Ecto neural progenitor cell (in vitro differentiated cells): Measurements from ENCODE around the gene ACSS2.

Source experiments
- DNase-seq: peaks from one replicate; pipeline ENCODE4 v3.0.0-alpha.2; 2018; ENCODE audit warnings: low spot score

The ACSS2 gene

DNA sequence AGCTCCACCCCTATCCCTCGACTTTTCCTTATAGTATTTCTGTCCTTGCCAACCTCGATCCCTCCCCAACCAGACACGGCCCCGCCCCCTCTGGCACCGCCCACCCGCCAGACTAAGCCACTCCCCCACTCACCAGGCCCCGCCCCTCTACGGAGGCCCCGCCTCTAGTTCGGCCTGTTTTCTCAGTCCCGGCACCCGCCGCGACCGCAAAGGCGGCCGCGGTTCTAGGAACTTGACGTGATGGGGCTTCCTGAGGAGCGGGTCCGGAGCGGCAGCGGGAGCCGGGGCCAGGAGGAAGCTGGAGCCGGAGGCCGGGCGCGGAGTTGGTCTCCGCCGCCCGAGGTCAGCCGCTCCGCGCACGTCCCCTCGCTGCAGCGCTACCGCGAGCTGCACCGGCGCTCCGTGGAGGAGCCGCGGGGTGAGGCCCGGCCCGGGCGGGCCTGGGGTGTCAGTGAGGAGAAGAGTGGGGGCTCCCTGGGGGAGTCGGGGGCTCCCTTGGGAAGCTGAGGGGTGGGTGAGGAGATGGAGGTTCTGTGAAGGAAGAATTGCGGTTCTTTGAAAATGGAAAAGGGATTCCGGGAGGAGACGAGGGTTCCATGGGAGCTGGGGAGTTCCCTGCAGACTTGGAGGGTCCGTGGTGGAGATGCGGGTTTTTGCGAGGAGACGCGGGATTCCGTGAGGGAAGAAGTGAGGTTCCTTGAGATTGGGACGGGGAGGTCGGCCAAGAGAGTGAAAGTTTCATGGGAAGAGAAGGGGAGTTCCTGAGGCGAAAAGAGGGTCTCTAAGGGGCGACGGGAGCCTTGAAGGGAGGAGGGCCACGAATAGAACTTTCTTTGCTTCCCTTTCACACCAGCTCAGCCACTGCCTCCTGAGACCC lies at the start of gene ACSS2:
ACSS2 (plus strand) TSS at position 207 of the 877 bp plus-strand sequence; CDS start at position 241, 34 bp downstream.
- no peak for DNase-seq

DNA sequence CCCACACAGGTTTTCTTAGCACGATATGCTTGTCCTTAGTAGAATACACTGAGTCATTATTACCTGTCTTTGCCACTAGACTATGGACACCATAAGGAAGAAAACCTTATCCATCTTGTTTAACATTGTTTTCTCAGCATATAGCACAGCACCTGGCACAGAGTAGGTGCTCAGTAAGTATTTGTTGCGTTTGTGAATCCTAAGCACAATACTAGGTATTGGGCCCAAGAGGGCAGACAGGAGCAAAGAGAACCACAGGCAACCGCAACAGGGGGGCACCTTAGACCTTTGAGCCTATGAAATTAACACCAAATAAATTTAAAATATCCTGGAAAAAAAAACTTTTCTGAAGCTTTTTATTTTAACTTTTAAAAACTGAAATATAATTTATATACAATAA lies 47.2 kb upstream of the ACSS2 start:
- DNase-seq = no peak

DNA sequence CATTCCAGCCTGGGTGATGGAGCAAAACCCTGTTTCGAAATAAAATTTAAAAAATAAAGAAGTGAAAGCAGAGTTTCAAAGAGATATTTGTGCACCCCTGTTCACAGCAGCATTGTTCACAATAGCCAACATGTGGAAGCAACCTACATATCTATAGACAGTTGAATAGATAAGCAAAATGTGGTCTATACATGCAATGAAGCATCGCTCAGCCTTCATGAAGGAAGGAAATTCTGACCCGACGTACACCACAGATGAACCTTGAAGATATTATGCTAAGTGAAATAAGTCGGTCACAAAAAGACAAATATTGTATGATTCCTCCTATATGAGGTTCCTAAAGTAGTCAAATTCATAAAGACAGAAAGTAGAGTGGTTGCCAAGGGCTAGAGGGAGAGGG lies 44.5 kb upstream of the ACSS2 start:
- no peak for DNase-seq

DNA sequence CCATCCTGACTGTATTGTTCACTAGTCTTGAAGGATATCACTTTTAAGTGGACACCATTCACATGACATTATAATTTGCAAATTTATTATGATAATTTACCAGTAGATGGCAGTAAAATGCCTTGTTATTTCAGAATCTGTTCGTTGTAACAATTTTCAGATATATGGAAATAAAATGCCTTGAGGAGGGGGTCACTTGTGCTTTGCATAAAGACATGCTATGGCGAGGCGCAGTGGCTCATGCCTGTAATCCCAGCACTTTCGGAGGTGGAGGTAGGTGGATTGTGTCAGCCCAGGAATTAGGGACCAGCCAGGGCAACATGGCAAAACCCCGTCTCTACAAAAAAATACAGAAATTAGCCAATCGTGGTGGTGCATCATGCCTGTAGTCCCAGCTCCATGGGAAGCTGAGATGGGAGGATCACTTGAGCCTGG lies 41.9 kb upstream of the ACSS2 start:
- no peak for DNase-seq

GRCh38 chr20:34842143-34842542 lies 34.3 kb upstream of the ACSS2 start:
- DNase-seq = no peak

GRCh38 chr20:34843421-34843820 lies 33.0 kb upstream of the ACSS2 start:
- DNase-seq = no peak

- DNase-seq = no peak
Observed at GRCh38 chr20:34848597-34848996, 27.8 kb upstream of the ACSS2 start.

- no peak for DNase-seq
Observed at GRCh38 chr20:34849778-34850177, 26.6 kb upstream of the ACSS2 start.

GRCh38 chr20:34850969-34851368 lies 25.4 kb upstream of the ACSS2 start:
- no peak for DNase-seq

- DNase-seq = no peak
Observed at GRCh38 chr20:34852298-34852697, 24.1 kb upstream of the ACSS2 start.

DNA sequence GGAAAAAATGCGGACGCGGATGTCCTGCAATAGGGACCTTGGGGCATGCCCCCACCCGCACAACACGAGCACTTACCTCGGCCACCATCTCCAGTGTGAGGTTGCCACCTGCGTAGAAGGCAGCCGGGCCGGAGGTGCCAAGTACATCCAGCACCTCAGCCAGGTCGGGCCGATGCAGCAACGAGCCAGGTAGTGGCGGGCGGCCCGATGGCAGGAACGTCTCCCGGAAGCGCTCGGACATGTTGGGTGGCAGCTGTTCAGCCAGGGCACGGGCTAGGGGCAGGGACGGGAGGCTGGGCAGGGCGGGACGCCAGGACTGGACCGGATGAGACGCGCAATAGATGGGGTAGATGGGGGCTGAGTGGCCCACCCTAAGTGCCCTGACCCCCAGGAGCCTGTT lies 17.0 kb upstream of the ACSS2 start:
- DNase-seq = no peak

DNA sequence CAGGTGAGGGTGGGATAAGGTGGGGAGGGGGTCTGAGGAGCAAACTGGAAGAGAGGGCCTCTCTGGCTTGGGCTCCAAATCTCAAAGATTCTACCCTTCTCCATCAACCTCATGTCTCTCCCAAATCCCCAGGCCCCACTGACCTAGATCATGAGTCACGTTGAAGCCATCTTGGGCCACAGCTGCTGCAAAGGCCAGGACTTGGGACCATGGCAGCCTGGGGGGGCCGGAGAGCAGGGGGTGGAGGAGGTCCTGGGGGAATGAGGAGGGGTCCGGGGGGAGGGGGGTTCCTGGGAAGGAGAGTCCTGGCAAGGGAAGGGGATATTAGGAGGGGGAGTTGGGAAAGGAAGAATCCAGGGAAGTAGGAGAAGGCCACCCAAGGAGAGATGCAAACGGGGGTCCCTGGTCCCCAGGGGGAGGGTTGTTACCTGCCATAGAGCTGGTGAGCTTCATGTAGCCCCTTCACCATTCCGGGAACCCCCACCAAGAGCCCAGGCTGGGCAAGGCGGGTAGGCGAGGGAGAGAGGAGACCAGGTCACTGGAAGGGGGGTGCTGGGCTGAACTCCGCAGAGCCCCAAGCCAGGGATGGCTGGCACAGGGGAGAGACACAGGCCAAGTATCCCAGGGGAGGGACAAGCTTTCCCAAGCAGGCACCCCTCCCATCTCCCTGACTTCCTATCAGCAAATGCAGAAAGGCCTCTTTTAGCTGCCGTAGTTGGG lies 16.4 kb upstream of the ACSS2 start:
- no peak for DNase-seq

- no peak for DNase-seq
Observed at GRCh38 chr20:34861386-34862084, 14.9 kb upstream of the ACSS2 start.

DNA sequence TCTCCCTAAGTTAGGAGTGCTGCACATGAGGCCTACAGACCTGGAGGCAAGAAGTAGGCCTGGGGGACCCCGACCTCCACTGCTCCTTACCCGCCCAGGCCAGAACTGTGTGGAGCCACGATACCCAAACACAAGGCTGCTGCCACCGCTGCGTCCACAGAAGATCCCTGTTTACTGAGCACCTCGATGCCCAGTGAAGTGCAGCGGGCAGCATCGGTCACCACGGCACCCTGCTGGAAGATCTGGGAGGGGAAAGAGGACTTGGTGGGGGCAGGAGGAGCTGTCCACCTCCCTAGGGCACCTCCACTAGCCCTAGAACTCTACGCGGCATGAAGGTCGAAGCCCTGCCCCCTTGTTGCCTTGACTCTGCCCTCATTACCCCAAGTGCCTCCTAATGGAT lies 13.7 kb upstream of the ACSS2 start:
- no peak for DNase-seq

DNA sequence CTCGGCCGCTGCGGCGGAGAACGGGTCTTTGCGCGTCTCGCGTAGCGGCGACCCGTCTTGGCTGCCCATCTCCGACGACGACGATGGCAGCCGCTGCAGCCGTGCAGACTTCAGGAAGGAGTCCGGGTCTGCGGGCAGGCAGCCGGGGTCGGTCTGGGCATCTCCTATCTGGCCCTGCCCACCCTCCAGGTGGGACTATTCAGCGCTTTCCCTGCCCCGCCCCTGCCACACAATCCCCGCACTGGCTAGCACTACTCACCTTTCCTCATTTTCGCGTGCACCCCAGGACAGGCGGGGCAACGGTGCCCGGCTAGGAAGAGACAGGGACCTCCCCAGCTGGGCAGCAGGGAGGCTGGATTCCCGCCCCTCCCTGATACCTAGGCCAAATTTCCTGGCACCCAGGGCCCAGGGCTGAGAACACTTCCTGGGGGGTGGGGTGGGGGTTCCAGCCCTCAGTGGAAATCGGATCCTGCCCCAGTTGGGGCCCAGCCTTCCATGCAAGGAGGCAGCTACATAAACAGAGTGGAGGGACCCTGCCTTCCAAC lies 12.9 kb upstream of the ACSS2 start:
- no peak for DNase-seq

- DNase-seq = no peak
Observed at GRCh38 chr20:34864216-34864615, 12.2 kb upstream of the ACSS2 start.

- no peak for DNase-seq
Observed at GRCh38 chr20:34871320-34871926, 5.0 kb upstream of the ACSS2 start.

DNA sequence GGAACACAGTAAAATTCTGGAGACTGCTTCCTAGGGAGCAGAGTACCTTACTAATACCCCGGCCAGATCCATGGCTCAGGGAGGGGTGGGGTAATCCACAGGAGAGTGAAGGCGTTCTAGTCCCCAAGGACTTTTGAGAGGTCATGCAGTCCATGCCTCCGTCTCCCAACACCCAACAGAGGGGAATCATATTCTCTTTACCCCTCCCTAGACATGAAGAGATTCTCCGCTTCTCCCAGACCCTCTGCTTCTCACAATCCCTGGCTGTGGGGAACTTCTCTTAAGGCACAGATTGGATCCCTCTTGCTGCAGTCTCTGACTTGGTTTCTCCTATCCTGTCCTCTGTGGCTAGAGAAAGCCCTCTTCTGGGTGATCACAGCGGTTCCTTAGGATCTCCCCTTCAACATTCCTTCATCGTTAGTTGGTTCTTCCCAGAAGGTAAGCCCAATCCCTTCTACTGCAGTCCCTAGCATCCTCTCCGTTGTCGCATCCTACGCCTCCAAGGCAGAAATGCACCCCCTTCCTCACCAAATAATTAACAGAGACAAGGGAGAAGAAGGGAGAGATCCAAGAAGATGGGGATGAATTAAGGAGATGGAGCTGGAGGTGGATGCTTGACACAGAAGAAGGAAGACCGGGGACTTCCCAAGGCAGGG lies 4.3 kb upstream of the ACSS2 start:
- DNase-seq = no peak

- DNase-seq = peak; percentile 92
Observed at GRCh38 chr20:34872622-34873224, 3.7 kb upstream of the ACSS2 start, which contains the start of gene GGT7. GGT7 (minus strand) TSS chr20:34872856; CDS start chr20:34872815, 41 bp downstream.

DNA sequence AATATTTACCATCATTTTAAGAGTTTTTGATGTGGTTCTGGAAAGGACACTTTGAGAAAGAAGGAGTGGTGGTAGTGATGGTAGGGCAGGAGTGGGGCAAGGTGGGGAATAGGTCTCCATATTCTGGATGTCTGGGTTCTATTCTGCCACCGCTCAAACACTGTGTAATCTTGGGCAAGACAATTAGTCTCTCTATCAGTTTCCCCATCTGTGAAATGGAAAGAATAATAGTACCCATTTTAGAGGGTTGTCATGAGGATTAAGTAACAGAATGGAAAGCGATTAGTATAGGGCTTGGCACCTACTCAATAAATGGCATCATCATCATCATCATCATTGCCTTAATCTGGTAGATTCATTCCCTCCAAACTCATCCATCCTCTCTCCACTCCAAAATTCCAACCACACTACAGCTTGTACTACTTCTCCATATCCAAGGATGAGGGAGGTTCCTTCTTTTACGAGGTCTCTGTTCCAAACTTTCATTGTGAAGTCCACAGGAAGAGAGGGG lies 2.8 kb upstream of the ACSS2 start:
- no peak for DNase-seq
